ENCODE results near the gene SFI1.

GRCh38 chr22:31639436-31640039 lies 143.2 kb downstream of the SFI1 start:
- no peak for TF ChIP-seq CTCF (tag by site-specific recombination; IDR thresholded peaks at IDR 0.05)
- no peak for TF ChIP-seq ELK4 (IDR thresholded peaks at IDR 0.05; ENCODE audit: borderline replicate concordance, low read depth, low read length)
- no peak for TF ChIP-seq PBX3 (CRISPR knock-in tag; IDR thresholded peaks at IDR 0.05)
- TF ChIP-seq ZBTB1 (tag by site-specific recombination; IDR thresholded peaks at IDR 0.05): no peak
- TF ChIP-seq ZNF585B (tag by site-specific recombination; IDR thresholded peaks at IDR 0.05): no peak
- no peak for TF ChIP-seq ZNF335 (tag by site-specific recombination; conservative IDR thresholded peaks at IDR 0.05)
- no peak for TF ChIP-seq ZNF549 (tag by site-specific recombination; IDR thresholded peaks at IDR 0.05)
- no peak for TF ChIP-seq TCF7L2 (IDR thresholded peaks at IDR 0.05; ENCODE audit: borderline replicate concordance, low read depth, low read length)
- TF ChIP-seq ZNF146 (tag by site-specific recombination; IDR thresholded peaks at IDR 0.05): no peak
- no peak for TF ChIP-seq ZNF571 (tag by site-specific recombination; IDR thresholded peaks at IDR 0.05)
- no peak for TF ChIP-seq ZXDB (tag by site-specific recombination; IDR thresholded peaks at IDR 0.05)
- no peak for TF ChIP-seq ZSCAN30 (tag by site-specific recombination; IDR thresholded peaks at IDR 0.05)
- TF ChIP-seq ZNF558 (tag by site-specific recombination; IDR thresholded peaks at IDR 0.05): no peak
